Progenitor cell of endocrine pancreas (in vitro differentiated cells): ENCODE measurements around the gene EZH1. TPM values are rescaled to one million over a fixed set of nuclear protein-coding genes. Genes with fewer than 3 reads are reported as not detected.
"Not testable (repeated sequence)": the region's sequence is repeated elsewhere in the genome, so short reads cannot be mapped to it uniquely, and the experiment has no call there.

ENCODE experiments used
- DNase-seq: peaks from one replicate; pipeline ENCODE4 v3.0.0; 2021; ENCODE audit warnings: low spot score; ENCODE audit not compliant: unreplicated experiment
- H3K27ac Mint-ChIP-seq: 2 replicates; pipeline ENCODE4 v1.8.0; 2021; ENCODE audit warnings: mild to moderate bottlenecking, moderate library complexity, mixed read lengths
- H3K27me3 Mint-ChIP-seq: 2 replicates; pipeline ENCODE4 v1.8.0; 2021; ENCODE audit warnings: mixed read lengths
- H3K36me3 Mint-ChIP-seq: 2 replicates; pipeline ENCODE4 v1.8.0; 2022; ENCODE audit warnings: mixed read lengths; ENCODE audit not compliant: insufficient read depth
- H3K4me1 Mint-ChIP-seq: 2 replicates; pipeline ENCODE4 v1.8.0; 2021; ENCODE audit warnings: low read depth, mixed read lengths
- H3K4me3 Mint-ChIP-seq: 2 replicates; pipeline ENCODE4 v1.8.0; 2021; ENCODE audit warnings: low read depth, mild to moderate bottlenecking, moderate library complexity, mixed read lengths
- H3K9me3 Mint-ChIP-seq: 2 replicates; pipeline ENCODE4 v1.8.0; 2021; ENCODE audit warnings: low read depth, mixed read lengths
- CTCF ChIP-seq: fragments of 200-600 bp; sonication (generic); IDR thresholded peaks from one replicate; pipeline ENCODE4 v1.5.0; 2021; ENCODE audit warnings: antibody characterized with exemption, mild to moderate bottlenecking; ENCODE audit not compliant: unreplicated experiment
- total RNA-seq: library from RNA; stranded (reverse); gene quantifications from 2 replicates; pipeline ENCODE4 v1.2.1, GENCODE V29; 2021

Gene EZH1
- total RNA-seq, 1 donor from 2014 or later: 31.9 TPM

- no peak overlapping the region for H3K4me3 Mint-ChIP-seq
- H3K27me3 Mint-ChIP-seq: peaks cover 43% of the 10 kb centered on the region
- peaks cover 20% of the 10 kb centered on the region for H3K36me3 Mint-ChIP-seq
- DNase-seq: no peak
- no peaks in the 10 kb centered on the region for H3K9me3 Mint-ChIP-seq
- TF ChIP-seq CTCF: no peak
- peaks cover 7% of the 10 kb centered on the region for H3K4me1 Mint-ChIP-seq
- H3K27ac Mint-ChIP-seq: no peak overlapping the region
Measured at GRCh38 chr17:42672038-42672437, 72.8 kb downstream of the EZH1 start.

DNA sequence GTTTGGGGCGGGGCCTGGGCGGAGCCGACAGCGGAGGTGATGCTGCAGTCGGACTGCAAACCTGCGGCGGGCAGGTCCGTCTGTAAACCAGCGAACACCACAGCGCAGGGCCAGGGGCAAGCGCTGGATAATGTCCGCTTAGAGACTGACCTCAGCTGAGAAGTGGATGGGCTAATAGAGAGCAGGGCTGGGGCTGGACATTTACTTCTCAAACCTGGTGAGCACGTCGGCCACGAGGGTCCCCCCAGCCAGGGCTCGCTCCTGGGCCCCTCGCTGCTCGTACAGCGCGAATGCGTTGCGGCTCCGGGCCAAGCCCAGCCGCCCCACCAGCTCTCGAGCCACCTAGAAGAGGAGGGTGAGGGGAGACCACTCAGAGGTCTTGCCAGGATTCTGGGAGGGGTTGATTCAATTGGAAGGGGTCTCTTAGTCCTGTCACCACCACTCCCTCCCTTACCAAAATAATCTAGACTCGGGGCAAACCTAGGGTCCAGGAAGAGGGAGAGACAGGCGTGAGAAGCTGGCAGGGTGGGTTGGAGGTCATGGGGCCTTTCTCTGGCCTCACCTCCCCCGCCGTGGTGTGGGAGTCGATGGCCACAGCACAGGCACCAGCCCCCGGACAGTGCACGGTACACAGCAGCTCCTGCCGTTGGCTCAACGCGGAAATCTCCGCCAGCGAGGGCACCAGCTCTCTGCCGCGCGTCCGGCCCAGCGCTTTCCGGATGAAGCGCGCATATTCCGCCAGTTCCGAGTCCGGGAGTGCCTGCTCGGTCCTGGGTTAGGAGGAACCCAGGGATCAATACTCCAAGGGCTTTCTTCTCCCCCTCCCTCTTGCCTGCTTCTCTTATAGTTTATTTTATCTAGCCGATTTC is 73.8 kb downstream of the EZH1 start:
- peaks cover 23% of the 10 kb centered on the region for H3K36me3 Mint-ChIP-seq
- TF ChIP-seq CTCF: no peak
- H3K27me3 Mint-ChIP-seq: peaks cover 43% of the 10 kb centered on the region
- no peak overlapping the region for H3K4me3 Mint-ChIP-seq
- H3K9me3 Mint-ChIP-seq: no peaks in the 10 kb centered on the region
- no peak overlapping the region for H3K27ac Mint-ChIP-seq
- DNase-seq: no peak
- H3K4me1 Mint-ChIP-seq: peaks cover 7% of the 10 kb centered on the region

DNA sequence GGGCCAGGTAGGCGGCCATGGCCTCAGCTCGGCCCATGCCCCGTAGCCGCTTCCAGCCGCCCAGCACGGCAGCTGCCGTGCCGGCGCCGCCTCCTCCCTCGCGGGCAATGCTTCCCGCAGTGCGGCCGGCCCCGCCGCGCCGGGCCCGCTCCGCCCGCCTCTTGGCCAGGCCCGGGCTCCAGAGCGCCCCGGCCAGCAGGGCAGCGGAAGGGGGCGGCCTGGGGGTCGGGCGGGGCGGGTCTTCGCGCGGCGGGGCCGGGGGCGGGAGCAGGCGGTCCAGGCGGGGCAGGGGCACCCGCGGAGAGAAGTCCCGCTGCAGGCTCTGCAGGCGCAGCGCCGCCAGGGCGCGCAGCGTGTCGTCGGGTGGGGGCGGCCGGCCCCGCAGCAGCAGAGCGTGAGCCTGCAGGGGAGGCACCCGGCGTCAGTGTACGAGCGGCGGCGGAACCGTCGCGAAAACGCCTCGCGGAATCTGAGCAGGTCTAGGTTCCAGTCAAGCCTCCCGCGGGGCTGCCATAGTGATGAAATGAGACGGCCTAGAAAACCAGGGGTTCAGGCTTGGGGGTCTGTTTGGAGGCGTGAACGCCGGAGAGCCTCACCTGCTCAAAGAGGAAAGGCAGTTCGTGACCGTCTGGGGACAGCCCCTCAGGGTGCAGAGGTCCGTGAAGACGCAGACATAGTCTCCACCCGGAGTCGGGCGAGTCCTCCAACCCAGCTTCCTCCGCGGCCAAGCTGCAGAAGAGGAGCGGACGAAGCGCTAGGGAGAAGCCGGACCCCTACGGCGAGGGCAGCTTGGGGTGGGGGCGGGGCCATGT is 74.7 kb downstream of the EZH1 start:
- no peaks in the 10 kb centered on the region for H3K9me3 Mint-ChIP-seq
- no peak overlapping the region for H3K4me3 Mint-ChIP-seq
- DNase-seq: no peak
- H3K27me3 Mint-ChIP-seq: peaks cover 43% of the 10 kb centered on the region
- H3K4me1 Mint-ChIP-seq: peaks cover 7% of the 10 kb centered on the region
- H3K27ac Mint-ChIP-seq: no peak overlapping the region
- H3K36me3 Mint-ChIP-seq: peaks cover 26% of the 10 kb centered on the region
- TF ChIP-seq CTCF: peak; percentile 32

DNA sequence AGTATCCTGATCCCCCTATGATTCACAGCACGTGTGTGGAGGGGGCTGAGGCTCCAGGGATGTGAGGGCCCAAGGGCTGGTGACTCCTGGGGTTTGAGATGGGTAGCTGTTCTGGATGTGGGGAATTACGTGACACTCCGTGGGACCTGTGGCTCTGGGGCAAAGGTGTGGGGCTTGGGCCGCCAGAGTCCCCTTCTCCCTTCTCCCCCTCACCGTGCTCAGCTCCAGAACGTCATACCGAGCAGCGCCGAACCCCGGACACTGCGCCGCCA is 75.2 kb downstream of the EZH1 start:
- H3K27ac Mint-ChIP-seq: no peak overlapping the region
- peaks cover 5% of the 10 kb centered on the region for H3K4me1 Mint-ChIP-seq
- TF ChIP-seq CTCF: no peak
- H3K4me3 Mint-ChIP-seq: no peak overlapping the region
- H3K27me3 Mint-ChIP-seq: peaks cover 41% of the 10 kb centered on the region
- peaks cover 26% of the 10 kb centered on the region for H3K36me3 Mint-ChIP-seq
- DNase-seq: no peak
- H3K9me3 Mint-ChIP-seq: no peaks in the 10 kb centered on the region

- H3K4me1 Mint-ChIP-seq: peaks cover 5% of the 10 kb centered on the region
- no peaks in the 10 kb centered on the region for H3K9me3 Mint-ChIP-seq
- H3K4me3 Mint-ChIP-seq: no peak overlapping the region
- peaks cover 30% of the 10 kb centered on the region for H3K27me3 Mint-ChIP-seq
- no peak for DNase-seq
- no peak for TF ChIP-seq CTCF
- H3K27ac Mint-ChIP-seq: no peak overlapping the region
- H3K36me3 Mint-ChIP-seq: peaks cover 25% of the 10 kb centered on the region
Measured at GRCh38 chr17:42667088-42667951, 77.5 kb downstream of the EZH1 start.

GRCh38 chr17:42666126-42666525 is 78.7 kb downstream of the EZH1 start:
- not testable (repeated sequence) for H3K4me1 Mint-ChIP-seq, H3K4me3 Mint-ChIP-seq, H3K27ac Mint-ChIP-seq, DNase-seq, H3K9me3 Mint-ChIP-seq
- Mint-ChIP-seq H3K27me3 (peaks cover 21% of the 10 kb centered on the region), H3K36me3 (peaks cover 23% of the 10 kb centered on the region)
